GM19351 (cell line): ENCODE results near the gene SOX14.

ENCODE experiments used
- ATAC-seq: cut with Tn5 transposase; IDR thresholded peaks from one replicate; pipeline ENCODE4 v1.9.1; 2021; ENCODE audit warnings: mild to moderate bottlenecking, moderate library complexity; ENCODE audit not compliant: unreplicated experiment

The SOX14 gene

DNA sequence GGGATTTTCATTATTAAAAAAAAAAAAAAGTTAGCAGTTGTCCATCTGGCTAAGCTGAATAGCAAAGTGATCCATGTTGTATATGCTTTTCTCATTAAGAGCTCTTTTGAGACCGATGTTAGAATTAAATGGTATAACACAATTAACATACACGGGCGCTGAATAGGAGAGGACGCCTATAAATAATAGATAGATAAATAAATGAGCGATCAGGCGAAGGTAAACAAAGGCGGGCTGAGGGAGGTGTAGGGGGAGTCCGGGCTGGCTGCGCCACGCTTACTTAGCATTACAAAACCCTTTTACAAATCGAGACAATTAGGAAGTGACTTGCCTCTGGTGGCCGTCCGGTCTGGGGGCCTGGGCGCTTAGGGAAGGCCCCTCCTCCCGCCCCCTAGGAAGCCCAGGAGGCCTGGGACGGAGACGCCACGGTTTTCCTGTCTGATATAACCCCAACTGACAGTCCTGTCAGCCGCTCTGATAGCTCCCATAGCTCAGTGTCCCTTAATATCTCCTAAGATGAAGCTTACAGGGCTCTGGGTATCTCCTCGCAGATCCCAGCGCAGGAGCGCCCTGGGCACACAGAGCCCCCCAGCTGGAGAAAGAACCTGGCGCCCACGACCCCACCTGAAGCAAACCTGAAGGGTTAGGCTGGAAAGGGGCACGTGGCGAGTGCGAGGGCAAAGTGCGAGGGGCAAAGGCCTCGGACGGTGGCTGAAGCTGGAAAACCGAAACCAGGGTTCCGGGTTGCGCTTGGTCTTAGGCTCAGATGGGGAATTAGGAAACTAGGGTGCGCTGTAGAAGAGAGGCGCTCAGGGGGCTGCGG, 3.6 kb downstream of the SOX14 start:
- no peak for ATAC-seq

DNA sequence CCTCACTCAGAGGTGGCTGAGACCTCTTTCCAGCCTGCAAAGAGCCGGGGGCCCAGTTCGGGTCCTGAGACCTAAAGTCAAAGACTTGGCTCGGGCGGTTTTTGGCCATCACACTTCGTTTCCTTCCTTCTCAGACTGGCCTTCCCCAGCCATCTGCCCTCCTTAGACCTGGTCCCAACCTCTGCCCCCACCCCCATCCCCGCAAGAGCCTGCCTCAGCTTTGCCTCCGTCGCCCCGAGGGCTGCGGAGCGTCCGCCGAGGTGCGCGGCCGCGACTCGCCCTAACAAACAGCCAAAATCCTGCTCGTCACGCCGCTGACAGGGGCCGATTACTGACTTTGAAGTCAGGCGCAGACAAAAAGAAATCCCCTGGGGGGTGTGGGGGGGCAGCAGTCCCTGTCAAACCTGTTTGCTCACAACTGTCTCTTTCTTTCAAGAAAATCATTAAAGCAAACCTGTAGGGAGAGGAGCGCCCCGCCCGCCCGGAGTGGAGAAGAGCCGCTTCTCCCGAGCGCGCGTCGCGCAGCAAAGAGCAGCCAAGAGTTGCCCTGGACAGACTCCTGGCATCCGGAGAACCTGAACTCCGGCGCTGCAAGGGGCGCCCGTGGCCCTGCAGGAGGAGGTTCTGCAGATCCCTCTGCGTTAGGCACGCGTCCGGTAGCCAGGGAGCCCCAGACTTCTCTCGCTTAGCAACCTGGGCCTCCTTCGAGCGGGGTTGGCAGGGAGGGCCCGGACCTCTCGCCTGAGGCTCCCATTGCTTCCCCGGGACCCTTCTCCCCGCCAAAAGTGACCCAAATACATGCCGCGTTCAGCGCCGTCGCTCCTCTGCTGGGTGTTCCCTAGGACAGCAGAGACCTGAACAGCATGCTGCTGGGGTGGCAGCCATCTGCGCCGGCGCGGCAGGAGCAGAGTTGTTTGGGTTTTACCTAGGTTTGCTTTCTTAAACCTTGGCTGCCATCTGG, 4.5 kb downstream of the SOX14 start:
- ATAC-seq: no peak

DNA sequence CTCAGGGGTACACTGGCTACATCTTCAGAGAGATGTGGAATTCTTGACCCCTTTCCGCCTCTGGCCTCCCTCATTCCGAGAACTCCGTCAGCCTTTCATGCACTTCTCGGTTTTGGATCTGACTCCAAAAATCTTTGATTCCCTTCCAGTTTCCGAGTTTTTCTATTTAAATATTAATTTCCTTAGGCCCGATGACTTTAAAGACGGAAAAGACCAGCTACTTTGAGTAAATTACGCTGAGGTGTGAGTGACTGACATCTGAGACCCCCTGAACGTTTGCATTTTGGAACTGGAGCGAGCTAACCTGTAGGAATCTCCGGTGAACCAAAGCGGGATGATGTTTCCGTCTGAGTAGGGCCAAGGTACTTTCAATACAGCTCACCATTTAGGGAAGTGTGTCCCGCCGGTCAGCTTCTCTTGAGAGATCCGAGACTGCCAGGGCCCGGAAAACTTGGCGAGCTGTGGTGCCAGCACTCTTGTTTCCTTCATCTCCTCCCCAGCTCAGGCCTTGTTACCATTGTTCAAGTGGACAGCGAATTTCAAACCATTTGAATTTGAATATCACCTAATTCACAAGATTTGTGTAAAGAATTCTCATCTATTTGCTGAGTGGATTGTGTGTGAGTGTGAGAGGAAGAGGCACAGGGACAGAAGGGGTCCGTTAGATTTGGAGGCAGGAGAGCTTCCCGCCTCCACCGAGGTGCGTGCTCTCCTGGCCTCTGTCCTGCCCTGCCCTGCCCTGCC, 5.4 kb downstream of the SOX14 start:
- ATAC-seq: no peak

DNA sequence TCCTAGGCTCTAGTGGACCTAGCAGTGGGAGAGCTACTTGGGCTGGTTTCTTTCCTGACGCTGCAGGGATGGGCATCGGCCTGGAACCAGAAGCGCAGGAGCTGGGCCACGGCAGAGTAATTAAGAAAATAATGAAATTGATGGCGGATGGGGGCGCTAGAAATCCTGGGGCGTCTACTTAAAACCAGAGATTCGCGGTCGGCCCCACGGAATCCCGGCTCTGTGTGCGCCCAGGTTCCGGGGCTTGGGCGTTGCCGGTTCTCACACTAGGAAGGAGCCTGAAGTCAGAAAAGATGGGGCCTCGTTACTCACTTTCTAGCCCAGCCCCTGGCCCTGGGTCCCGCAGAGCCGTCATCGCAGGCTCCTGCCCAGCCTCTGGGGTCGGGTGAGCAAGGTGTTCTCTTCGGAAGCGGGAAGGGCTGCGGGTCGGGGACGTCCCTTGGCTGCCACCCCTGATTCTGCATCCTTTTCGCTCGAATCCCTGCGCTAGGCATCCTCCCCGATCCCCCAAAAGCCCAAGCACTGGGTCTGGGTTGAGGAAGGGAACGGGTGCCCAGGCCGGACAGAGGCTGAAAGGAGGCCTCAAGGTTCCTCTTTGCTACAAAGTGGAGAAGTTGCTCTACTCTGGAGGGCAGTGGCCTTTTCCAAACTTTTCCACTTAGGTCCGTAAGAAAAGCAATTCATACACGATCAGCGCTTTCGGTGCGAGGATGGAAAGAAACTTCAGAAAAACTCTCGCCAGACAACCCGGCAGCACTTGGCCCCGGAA, 6.1 kb downstream of the SOX14 start:
- no peak for ATAC-seq

DNA sequence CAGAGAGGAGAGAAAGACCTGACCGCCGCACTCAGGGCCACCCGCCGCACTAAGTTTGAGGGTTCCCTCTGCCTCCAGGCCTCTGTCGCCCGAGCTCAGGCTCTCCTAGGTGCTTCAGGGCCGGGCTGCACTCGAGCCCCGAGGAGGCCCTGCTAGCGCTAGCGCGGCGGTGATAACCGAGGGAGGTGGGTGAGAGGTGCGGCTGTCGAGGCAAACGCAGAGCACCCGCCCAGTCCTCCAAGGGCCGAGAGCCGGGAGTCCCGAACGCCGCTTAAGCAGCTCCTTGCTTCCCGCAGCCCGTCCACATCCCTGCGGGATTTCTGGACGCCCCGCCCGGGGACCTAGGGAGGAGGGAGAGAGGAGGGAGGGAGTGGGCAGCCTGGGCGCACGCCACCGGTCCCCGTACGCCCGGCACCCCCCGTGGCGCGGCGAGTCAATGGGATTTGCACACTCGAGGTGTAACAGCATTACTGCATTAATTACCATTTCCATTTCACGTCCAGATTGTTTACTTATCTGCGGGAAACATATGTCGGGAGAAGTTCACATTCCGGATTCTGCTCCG, 6.8 kb downstream of the SOX14 start:
- ATAC-seq: no peak

DNA sequence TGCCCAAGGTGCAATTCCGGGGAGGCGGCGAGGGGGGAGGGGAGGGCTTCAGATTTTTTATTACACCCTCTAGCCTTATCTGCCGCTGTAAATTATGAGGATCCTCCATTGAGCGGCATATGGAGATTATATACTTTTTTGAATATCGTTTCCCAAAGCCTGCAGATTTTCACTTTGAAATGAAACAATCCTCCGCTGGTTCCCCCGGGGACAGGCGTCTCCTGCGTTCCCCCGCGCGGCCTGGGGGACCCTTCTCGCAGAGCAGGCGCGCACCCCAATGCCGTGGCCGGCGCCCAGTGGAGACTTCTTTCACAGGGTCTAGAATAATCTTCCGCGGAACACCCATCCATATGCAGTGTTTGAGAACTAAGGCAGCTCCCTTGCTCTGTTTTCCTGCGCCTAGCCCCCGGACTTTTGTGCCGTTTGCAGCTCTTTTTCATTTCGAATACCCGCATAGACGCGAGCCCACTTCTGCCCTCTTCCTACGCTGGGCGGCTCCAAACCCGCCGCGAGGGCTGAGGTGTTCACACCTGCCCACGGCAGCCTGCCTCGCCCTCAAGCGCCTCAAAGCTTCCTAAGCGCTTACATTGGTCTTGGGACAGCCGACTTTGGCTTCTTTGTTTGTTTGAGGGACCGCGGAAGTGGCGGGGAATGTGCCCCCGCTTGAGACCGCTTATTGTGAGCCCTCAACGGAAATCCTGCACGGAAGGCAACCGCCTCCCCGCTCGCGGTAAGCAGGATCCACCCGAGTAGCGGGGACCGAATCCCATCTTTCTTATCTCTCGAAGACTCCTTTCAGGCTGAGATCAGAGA, 7.5 kb downstream of the SOX14 start:
- no peak for ATAC-seq

DNA sequence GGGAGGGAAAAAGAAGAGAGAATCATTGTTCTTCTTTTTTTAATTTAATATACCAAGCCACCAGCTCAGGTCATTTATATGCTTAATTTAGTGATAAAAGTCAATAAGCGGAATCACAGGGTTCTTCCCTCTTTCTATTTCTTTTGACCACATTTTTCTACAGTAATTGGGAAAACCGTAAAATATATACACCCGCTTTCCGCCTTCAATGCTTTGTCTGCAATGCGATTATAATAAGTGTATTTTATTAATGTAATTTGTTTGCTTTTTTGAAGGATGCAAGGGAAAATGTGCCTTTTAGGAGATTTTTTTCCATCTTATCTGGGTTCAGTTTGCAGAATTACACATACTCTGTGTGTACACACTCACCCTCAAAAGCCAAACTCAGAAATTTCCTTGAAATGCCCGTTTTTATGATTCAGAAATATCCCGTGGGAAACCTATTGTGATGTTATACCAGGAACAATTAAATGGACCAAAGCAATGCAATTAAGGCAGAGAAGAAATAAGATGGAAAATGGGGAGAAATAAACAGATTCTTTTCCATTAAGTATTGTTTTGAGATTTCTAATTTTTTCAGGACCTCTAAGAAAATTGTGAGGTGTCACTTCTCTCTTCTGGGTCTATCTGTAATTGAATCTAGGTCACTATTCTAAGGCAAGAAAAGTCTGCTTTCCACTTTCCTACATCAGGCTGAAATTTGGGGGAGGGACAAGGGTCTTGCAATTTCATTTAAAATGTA, 8.3 kb downstream of the SOX14 start:
- no peak for ATAC-seq

DNA sequence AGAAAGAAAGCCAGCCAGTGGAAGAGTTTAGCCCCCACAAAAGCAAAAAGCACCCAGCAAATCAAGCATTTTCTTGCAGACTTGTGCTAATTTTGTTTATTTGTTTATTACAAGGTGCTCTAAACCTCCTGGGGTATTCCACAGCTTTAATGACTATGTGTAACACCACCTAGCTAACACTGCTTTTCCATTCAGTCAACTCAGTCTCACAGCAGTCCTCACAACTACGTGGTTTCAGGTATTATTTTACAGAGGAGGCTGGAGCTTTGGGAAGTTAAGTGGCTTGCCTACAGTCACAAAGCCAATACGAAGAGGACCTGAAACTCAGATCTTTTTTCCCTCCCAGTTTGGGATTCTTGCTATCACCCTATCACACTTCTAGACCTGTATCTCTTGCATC, 14.8 kb downstream of the SOX14 start:
- no peak for ATAC-seq

DNA sequence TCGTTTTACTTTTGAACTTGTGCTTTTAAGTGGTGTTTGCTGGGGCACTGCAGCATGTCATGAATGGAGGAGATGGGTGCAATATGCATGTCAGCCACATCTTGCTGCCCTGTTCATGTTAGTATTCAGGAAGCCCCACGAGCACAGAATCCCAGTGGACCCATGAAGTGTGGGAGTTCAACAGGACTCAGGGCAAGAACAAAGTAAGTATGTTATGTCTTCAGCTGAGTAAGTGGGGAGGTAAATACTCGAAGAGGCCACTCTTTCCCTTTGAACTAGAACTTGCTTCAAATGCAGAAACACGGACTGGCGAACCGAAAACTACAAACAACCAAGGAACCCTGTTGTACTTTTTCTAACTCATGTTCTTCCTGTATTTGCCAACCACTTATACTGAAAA, 23.4 kb downstream of the SOX14 start:
- no peak for ATAC-seq

DNA sequence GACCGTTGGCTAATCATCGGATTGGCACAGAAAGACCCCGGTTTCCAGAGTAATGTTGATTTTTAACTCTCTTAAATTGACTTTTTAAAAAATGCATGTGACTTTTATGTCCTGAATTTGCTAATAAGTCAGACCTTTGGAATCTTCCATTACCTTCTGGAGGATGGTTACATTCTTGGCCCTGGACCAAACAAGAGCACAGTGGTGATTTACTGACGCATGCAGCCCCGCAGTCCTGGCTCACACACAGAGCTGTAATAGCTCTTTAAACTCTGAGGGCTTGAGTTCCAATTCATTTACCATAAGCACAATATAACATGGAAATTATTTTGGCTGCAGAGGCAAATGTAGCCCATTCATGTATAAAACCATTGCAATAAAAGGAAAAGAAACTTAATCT, 25.1 kb downstream of the SOX14 start:
- ATAC-seq: no peak

DNA sequence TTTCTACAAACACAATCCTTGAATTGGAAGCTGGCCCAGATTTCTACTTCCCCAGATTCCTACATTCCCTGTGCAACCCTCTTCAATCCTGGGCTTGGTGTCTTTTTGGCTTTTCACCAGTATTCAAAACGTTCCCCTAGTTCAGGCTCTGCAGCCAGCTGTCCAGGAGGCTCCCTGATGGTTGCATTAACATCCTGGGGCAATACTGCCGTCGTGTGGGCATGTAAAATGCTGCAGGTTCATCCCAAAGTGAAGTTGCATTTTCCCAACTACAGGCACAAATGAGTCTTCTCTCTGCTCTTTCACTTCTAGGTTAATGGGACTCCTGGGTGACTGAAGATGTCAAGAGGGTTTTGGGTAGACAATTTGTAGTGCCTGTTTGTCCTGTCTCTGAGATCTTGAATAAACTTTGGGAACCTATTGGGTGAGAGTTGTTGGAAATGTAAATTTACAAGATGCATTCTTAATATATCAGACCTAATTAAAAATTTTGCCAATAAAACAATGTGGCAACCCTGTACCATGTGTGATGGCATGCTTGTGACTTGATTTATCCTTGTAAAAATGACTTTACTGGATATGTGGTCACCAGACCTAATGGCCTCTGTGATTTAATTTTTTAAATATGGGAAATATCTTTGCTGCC, 28.6 kb downstream of the SOX14 start:
- no peak for ATAC-seq

DNA sequence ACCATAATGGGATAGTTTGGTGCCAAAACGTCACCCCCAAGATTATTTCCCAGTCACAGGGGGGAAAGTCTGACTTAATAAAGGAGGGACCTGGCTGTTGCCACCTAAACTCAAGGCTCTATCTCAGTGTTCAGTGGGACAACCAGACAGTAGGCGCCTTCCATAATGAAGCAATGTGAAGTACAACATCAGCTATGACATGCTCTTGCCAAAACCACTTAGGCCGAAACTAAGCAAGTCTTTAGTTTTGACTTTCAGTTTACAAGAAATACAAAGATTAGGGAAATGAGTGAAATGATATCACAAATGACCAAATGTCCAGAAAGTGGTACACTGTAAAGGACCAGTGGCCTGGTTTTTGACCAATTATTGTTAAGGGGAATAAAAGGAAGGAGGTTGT, 32.9 kb downstream of the SOX14 start:
- ATAC-seq: no peak

DNA sequence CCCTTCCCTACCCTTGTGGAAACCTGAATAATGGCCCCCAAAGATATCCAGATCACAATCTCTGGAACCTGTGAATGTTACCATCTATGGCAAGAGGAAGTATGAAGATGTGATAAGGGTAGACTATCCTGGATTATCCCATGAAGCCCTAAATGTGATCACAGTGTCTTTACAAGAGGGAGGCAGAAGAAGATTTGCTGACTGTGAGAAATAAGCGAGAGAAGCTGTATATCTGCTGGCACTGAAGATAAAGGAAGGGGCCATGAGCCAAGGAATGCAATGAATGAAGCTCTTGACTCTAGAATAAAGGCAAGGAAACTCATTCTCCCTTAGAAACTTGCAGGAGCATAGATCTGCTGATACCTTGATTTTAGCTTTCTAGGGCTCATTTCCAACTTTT, 39.1 kb downstream of the SOX14 start:
- no peak for ATAC-seq

DNA sequence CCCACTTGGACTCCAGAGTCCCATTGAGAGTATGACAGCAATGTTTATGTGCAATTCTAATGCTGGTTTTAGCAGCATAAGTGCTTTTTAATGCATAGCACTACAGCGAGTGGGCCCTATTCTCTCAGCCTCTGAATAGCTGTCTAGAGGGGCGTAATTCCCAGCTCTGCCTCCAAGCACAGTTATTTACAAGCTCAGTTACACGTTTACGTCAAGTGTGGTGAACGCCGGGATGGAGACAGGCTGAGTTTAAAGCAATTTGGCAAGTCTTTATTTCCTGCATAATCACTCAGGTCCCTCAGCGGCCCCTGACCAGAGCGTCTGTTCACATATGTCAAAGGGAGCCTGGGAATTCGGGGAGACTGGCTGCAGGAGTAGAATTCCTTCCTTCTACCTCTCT, 43.9 kb downstream of the SOX14 start:
- ATAC-seq: no peak

DNA sequence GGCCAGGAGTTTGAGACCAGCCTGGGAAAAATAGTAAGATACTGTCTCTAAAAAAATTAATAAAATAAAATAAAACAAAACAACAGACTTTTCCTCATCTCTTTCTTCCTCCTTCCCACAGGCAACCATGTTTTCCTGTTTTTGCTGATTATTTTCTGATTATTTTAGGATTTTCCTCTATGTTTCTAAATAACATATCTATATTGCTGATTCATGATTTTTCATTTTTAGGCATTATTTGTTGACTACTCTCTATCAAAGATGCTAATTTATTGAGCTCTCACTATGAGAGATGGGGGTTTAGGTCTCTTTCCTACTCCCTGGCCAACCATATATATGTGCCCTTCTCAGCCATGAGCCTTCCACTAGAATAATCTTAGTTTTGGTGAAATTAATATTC, 45.4 kb downstream of the SOX14 start:
- no peak for ATAC-seq

DNA sequence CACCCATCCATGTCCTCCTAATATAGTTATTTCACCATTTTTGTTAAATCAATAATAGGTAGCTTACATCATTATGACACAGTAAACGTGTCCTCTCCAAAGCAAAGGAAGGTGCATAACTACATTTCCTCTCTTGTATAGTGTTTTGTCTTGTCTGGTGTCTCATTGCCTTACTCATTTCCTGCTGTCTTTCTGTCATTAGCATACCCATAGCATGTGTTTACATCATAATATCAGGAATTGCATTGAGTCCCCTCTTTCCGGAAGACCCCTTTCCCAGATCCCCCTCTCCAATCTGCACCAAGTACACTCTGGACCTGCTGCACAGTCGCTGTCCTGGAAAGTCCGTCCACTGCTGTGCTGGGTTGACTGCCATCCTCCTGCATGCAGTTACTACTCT, 47.9 kb downstream of the SOX14 start:
- ATAC-seq: no peak

DNA sequence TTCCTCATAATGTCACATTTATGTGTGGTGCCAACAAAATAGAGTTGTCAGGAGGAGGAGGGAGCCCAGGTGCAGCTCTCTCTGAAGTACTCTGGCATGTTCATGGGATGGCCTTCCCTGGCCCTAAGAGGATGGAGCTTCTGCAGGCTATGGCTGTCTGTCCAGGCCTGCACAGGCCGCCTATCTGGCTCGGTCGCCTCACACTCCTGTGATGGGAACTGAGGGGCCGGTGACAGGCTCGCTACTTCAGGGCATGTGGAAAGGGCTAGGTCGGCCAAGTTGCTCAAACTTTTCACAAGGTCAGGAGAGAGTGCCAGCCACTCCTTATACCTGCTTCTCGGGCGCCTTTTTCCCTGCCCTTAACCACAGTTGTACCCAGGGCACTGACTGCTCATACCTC, 51.1 kb downstream of the SOX14 start:
- no peak for ATAC-seq
